ENCODE data around the gene SOBP. TPM values are rescaled to one million over a fixed set of nuclear protein-coding genes. Genes with fewer than 3 reads are reported as not detected.

Gene SOBP
- total RNA-seq, 4 donors from 2014 or later, result 2.6 to 21.2 (median 8.7) TPM

- no peak overlapping the region for H3K27ac ChIP-seq
- H3K4me1 ChIP-seq, result no peaks in the 10 kb centered on the region
- intact Hi-C loops (cut with DNase I; ENCODE audit: low total_unique reads), result no loop called here
- no peaks in the 10 kb centered on the region for H3K27me3 ChIP-seq
- no peak overlapping the region for H3K4me3 ChIP-seq
- TF ChIP-seq CTCF (IDR thresholded peaks at IDR 0.05) (no peak), POLR2A (IDR thresholded peaks at IDR 0.05) (no peak)
- H3K9me3 ChIP-seq, result no peaks in the 10 kb centered on the region
- H3K36me3 ChIP-seq, result no peaks in the 10 kb centered on the region
- DNase-seq, result no peak
These were observed 157.0 kb downstream of the SOBP start for GRCh38 chr6:107646776-107647438.

- intact Hi-C loops (cut with DNase I; ENCODE audit: low total_unique reads), result no loop called here
These were observed 157.6 kb downstream of the SOBP start for GRCh38 chr6:107647439-107647948.

GRCh38 chr6:107648983-107649382 is 159.1 kb downstream of the SOBP start:
- Histone ChIP-seq H3K36me3 (no peaks in the 10 kb centered on the region), H3K9me3 (no peaks in the 10 kb centered on the region), H3K4me3 (no peak overlapping the region), H3K4me1 (no peaks in the 10 kb centered on the region), H3K27ac (no peak overlapping the region), H3K27me3 (no peaks in the 10 kb centered on the region)
- TF ChIP-seq CTCF (IDR thresholded peaks at IDR 0.05), result no peak
- DNase-seq, result no peak
- intact Hi-C loops (cut with DNase I; ENCODE audit: low total_unique reads), result no loop called here

More at GRCh38 chr6:107647439-107647948, 157.6 kb downstream of the SOBP start:
- Histone ChIP-seq H3K27ac (no peak overlapping the region), H3K4me3 (no peak overlapping the region), H3K9me3 (no peaks in the 10 kb centered on the region), H3K36me3 (no peaks in the 10 kb centered on the region), H3K27me3 (no peaks in the 10 kb centered on the region), H3K4me1 (no peaks in the 10 kb centered on the region)
- no peak for DNase-seq
- no peak for TF ChIP-seq POLR2A (IDR thresholded peaks at IDR 0.05)
- no peak for TF ChIP-seq CTCF (IDR thresholded peaks at IDR 0.05)

GRCh38 chr6:107652526-107653182 is 162.7 kb downstream of the SOBP start:
- no peak overlapping the region for H3K4me3 ChIP-seq
- H3K36me3 ChIP-seq, result no peaks in the 10 kb centered on the region
- H3K9me3 ChIP-seq, result no peaks in the 10 kb centered on the region
- H3K4me1 ChIP-seq, result no peaks in the 10 kb centered on the region
- no peak overlapping the region for H3K27ac ChIP-seq
- DNase-seq, result no peak
- H3K27me3 ChIP-seq, result no peaks in the 10 kb centered on the region
- TF ChIP-seq CTCF (IDR thresholded peaks at IDR 0.05) (no peak), POLR2A (IDR thresholded peaks at IDR 0.05) (no peak)
- intact Hi-C loops (cut with DNase I; ENCODE audit: low total_unique reads), result no loop called here

- Histone ChIP-seq H3K4me3 (no peak overlapping the region), H3K4me1 (no peaks in the 10 kb centered on the region), H3K36me3 (no peaks in the 10 kb centered on the region), H3K27ac (no peak overlapping the region), H3K9me3 (no peaks in the 10 kb centered on the region), H3K27me3 (no peaks in the 10 kb centered on the region)
- DNase-seq, result no peak
- TF ChIP-seq CTCF (IDR thresholded peaks at IDR 0.05) (no peak), POLR2A (IDR thresholded peaks at IDR 0.05) (no peak)
- intact Hi-C loops (cut with DNase I; ENCODE audit: low total_unique reads), result no loop called here
These were observed 163.3 kb downstream of the SOBP start for GRCh38 chr6:107653183-107653580.
